Measurements from ENCODE around the gene SAYSD1.

Gene SAYSD1

DNA sequence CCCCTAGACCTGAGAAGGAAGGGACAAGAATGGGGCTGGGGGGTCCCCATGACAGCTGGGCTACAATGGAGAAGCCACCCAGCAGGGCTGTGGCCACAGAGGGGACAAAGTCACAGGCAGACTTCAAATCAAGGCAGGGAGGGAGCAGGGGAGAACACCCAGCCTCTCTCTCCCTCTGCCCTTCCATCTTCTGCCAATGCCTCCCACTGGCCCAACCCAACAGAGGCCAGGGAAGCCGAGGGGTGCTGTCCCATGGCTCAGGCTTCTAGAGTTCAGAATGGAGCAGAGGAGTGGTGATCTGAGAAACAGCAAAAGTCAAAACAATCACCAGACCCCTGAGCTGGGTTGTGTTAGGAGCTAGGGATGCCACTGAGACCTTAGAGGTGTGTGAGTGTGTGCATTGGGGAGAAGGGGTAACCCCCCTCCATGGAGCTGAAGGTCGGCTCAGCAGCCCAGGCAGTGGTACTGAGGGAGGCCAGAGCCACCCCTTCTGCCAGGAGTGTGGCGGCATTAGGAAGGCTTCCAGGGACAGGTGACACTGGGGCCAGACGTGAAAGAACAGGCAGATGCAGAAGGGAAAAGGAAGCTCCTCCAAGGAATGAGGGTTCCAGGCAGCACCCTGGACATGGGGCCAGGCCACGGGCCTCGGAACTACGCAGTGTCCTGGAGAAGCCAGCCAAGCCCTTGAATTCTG lies 54.4 kb downstream of the SAYSD1 start:
- in situ Hi-C loops (cut with HindIII; ENCODE audit: low pct_ligation_motif_present, low sequenced_read_pairs) = no loop called here
- Histone ChIP-seq H3K4me3 (ENCODE audit: low read depth, low read length) (no peak overlapping the region), H3K27ac (no peak overlapping the region), H3K36me3 (replicated peaks) (no peaks in the 10 kb centered on the region), H3K27me3 (replicated peaks) (no peaks in the 10 kb centered on the region)
- TF ChIP-seq, protein P1, sequence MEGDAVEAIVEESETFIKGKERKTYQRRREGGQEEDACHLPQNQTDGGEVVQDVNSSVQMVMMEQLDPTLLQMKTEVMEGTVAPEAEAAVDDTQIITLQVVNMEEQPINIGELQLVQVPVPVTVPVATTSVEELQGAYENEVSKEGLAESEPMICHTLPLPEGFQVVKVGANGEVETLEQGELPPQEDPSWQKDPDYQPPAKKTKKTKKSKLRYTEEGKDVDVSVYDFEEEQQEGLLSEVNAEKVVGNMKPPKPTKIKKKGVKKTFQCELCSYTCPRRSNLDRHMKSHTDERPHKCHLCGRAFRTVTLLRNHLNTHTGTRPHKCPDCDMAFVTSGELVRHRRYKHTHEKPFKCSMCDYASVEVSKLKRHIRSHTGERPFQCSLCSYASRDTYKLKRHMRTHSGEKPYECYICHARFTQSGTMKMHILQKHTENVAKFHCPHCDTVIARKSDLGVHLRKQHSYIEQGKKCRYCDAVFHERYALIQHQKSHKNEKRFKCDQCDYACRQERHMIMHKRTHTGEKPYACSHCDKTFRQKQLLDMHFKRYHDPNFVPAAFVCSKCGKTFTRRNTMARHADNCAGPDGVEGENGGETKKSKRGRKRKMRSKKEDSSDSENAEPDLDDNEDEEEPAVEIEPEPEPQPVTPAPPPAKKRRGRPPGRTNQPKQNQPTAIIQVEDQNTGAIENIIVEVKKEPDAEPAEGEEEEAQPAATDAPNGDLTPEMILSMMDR (IDR thresholded peaks at IDR 0.05; ENCODE audit: low read depth, low read length, missing control alignments) = no peak
- DNase-seq = no peak

DNA sequence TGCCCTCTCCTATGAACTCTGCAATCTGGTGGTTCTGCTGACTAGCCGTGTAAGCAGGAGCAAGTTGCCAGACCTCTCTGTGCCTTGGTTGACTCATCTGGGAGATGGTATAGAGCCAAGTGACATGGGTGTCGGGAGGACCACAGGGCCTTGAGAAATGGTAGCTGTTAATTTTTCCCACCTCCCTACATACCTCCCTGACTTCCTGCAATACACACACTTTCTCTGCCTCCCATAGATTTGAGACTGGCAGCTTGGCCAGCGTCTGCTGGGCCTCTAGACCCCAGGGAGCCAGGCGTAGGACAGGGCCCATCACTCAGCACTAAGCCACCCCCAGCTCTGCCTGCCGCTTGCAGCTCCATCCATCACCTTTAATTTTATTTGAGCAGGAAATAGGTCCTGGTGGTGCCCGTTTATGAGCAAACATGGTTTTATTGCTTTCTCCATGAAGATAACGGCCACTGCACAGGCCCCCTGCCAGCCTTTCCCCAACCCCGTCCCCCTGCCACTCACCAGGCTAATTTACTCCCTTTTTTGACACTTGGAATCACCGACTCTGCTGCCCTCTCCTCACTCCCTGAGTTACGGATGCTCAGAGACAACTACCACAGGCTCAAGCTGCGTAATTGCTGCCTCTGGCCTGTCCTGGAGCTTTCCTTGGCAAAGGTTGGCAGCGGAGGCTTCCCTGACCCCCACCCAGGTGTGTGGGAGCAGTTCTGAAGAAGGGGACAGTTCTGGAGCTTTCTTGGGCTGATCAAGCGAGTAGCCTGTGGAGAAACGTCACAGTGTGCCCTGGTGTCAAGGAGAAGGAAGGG lies 55.3 kb downstream of the SAYSD1 start:
- TF ChIP-seq, protein P1 (IDR thresholded peaks at IDR 0.05; ENCODE audit: low read depth, low read length, missing control alignments) = no peak
- H3K27ac ChIP-seq = no peak overlapping the region
- no peaks in the 10 kb centered on the region for H3K36me3 ChIP-seq (replicated peaks)
- H3K4me3 ChIP-seq (ENCODE audit: low read depth, low read length) = no peak overlapping the region
- no peaks in the 10 kb centered on the region for H3K27me3 ChIP-seq (replicated peaks)
- no peak for DNase-seq
- in situ Hi-C loops (cut with HindIII; ENCODE audit: low pct_ligation_motif_present, low sequenced_read_pairs) = no loop called here

DNA sequence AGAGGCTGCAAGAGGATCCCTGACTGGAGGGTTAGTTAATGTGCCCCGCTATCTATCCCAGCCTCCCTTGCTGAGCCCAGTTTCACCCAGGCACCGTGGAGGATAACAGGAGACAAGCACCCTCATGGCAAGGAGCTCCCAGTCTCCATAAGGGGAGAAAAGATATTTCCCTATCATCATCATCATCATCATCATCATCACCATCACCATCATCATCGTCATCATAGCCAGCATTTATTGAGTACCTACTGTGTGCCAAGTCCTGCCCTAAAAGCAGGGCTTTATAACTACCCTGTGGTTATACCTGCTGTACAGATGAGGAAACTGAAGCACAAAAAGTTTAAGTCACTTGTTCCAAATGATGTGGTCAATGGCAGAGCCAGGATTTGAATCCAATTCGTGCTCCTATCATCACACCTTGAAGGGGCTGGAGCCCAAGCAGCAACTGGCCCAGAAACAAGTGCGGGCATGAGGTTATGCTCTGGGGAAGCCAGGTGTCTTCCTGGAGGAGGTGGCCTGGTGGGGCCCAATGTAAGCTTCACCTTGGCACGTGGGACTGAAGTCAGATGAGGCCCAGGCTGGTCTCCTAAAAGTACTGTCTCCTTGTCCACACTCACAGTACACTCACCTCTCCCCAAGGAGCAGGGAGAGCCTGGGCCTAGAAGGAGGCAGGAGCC lies 56.4 kb downstream of the SAYSD1 start:
- Histone ChIP-seq H3K27ac (no peak overlapping the region), H3K4me3 (ENCODE audit: low read depth, low read length) (no peak overlapping the region), H3K36me3 (replicated peaks) (no peaks in the 10 kb centered on the region), H3K27me3 (replicated peaks) (no peaks in the 10 kb centered on the region)
- TF ChIP-seq, protein P1 (IDR thresholded peaks at IDR 0.05; ENCODE audit: low read depth, low read length, missing control alignments) = no peak
- no peak for DNase-seq
- in situ Hi-C loops (cut with HindIII; ENCODE audit: low pct_ligation_motif_present, low sequenced_read_pairs) = no loop called here

DNA sequence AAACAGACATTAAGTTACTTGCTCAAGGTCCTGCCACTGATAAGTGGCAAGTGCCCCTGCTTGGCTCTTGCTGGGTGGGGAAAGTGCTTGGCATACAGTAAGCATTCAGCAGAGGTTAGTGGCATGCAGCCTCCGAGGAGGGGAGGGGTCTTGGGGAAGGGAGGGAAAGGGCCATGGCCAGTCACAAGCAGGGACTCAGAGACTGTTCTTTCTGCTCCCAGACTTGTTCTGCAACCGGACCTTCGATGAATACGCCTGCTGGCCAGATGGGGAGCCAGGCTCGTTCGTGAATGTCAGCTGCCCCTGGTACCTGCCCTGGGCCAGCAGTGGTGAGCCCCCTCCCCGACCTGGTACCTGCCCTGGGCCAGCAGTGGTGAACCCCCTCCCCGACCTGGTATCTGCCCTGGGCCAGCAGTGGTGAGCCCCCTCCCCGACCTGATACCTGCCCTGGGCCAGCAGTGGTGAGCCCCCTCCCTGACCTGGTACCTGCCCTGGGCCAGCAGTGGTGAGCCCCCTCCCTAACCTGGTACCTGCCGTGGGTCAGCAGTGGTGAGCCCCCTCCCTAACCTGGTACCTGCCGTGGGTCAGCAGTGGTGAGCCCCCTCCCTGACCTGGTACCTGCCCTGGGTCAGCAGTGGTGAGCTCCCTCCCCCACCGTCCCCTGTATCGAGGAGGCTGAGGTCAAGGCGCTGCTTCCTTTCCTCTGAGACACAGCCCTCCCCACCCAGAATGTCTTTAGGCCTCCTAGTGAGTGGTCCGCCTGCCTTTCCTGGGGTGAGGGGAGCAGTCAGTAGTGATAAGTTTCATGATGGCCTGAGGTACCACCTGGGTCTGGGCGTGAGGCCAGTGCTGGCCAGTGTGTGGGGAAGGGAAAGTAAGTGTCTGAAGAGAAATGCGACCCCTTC lies 57.5 kb downstream of the SAYSD1 start:
- H3K36me3 ChIP-seq (replicated peaks) = no peaks in the 10 kb centered on the region
- TF ChIP-seq, protein P1 (IDR thresholded peaks at IDR 0.05; ENCODE audit: low read depth, low read length, missing control alignments) = no peak
- no peak overlapping the region for H3K27ac ChIP-seq
- H3K4me3 ChIP-seq (ENCODE audit: low read depth, low read length) = no peak overlapping the region
- H3K27me3 ChIP-seq (replicated peaks) = no peaks in the 10 kb centered on the region
- in situ Hi-C loops (cut with HindIII; ENCODE audit: low pct_ligation_motif_present, low sequenced_read_pairs) = no loop called here
- DNase-seq = no peak

DNA sequence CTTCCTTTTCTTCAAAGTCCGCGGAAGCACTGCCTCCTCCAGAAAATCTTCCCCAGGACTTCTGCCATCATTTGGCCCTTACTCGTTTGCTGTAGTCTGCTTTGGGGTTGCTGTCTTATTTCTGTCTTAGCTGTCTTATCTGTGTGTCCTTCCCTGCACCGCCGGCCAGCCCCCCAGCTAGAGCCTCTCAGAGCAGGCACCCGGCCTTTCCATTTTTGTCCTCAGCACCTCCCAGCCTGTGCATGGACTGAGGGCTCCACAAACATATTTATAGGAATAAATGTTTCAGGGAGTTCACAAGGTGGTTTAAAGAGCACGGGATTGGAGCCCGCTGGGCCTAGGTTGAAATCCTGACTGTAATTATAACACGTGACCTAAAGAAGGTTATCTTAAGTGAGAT lies 58.3 kb downstream of the SAYSD1 start:
- H3K36me3 ChIP-seq (replicated peaks) = no peaks in the 10 kb centered on the region
- in situ Hi-C loops (cut with HindIII; ENCODE audit: low pct_ligation_motif_present, low sequenced_read_pairs) = no loop called here
- no peak overlapping the region for H3K4me3 ChIP-seq (ENCODE audit: low read depth, low read length)
- DNase-seq = no peak
- TF ChIP-seq, protein P1 (IDR thresholded peaks at IDR 0.05; ENCODE audit: low read depth, low read length, missing control alignments) = no peak
- H3K27me3 ChIP-seq (replicated peaks) = no peaks in the 10 kb centered on the region
- H3K27ac ChIP-seq = no peak overlapping the region

All from brain microvascular endothelial cell (primary cell).